Activated CD4-positive, alpha-beta T cell treated with anti-CD3 and anti-CD28 coated beads, Interleukin-10, Interleukin-2, amounts not matched to agents 100 ng/mL and 50 ng/mL, durations not matched to agents 16 hours and 8 hours (primary cell): ENCODE data around the gene GARIN5B.
A peak's percentile ranks its signal among the peaks of the same experiment; 100 is the strongest.
"Not testable (repeated sequence)": the region's sequence is repeated elsewhere in the genome, so short reads cannot be mapped to it uniquely, and the experiment has no call there.

ENCODE experiments used
- DNase-seq: peaks from one replicate; pipeline ENCODE4 v3.0.0-alpha.2; 2020

The GARIN5B gene

DNA sequence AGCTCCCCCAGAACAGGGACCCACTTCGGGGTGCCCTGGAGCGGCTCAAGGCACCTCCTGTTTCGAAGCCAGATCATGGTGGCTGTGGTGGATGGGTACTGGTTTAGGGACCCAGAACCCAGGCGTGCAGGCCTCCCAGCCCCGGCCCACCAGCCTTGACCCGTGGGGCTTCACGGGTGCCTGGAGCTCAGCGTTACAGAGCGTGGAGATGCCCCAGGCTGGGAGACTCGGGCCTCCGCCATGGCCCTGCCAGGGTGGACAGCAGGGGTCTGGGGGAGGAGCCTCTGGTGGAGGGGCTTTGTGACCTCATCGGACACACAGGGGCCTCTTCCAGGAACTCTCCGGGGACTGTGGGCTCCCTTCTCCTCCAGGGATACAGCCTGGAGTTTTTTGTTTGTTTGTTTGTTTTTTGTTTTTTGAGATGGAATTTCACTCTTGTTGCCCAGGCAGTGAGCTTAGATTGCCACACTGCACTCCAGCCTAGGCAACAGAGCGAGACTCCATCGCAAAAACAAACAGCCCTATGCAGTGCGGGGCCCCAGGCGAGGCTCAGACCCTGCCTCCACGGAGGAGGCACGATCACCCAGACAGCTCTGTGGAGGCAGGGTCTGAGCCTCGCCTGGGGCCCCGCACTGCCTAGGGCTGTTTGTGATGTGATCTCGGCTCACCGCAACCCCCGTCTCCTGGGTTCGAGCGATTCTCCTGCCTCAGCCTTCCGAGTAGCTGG, at the start of gene GARIN5B:
TSS of gene GARIN5B (minus strand) at position 271 of the 727 bp plus-strand sequence. CDS start at position 77, 194 bp downstream.
- DNase-seq, result no peak

GRCh38 chr19:55410168-55410567, 47.1 kb upstream of the GARIN5B start:
- DNase-seq, result no peak

DNA sequence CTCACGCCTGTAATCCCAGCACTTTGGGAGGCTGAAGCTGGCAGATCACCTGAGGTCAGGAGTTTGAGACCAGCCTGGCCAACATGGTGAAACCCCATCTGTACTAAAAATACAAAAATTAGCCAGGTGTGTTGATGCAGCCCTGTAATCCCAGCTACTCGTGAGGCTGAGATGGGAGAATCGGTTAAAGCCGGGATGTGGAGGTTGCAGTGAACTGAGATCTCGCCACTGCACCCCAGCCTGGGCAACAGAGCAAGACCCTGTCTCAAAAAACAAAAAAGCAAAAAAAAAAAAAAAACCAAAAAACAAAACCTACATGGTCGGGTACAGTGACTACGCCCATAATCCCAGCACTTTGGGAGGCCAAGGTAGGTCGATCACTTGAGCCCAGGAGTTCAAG, 46.1 kb upstream of the GARIN5B start:
- not testable (repeated sequence) for DNase-seq

DNA sequence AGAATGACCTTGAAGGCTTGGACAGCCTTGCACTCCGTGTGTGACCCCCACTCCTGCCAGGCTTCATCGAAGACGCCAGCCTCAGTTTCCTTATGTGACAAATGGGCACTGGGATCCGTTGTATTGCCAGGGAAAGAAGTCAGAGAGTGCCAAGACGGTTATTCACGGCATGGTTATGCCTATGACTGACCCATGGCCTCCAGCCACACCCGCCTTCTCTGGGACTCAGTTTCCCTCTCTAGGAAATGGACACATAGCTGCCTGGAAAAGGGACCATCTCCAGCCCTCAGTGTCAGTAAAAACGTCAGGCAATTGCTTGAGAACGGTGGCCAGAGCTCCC, 45.4 kb upstream of the GARIN5B start:
- no peak for DNase-seq

GRCh38 chr19:55407800-55408532, 44.9 kb upstream of the GARIN5B start:
- peak; percentile 99 for DNase-seq

GRCh38 chr19:55407550-55407799, 44.4 kb upstream of the GARIN5B start, which contains the start of gene UBE2S:
Gene UBE2S (minus strand): TSS chr19:55407788. CDS start chr19:55407589, 199 bp downstream.
- not testable (repeated sequence) for DNase-seq

- DNase-seq, result peak; percentile 26
These were observed 43.9 kb upstream of the GARIN5B start for GRCh38 chr19:55406826-55407549.

DNA sequence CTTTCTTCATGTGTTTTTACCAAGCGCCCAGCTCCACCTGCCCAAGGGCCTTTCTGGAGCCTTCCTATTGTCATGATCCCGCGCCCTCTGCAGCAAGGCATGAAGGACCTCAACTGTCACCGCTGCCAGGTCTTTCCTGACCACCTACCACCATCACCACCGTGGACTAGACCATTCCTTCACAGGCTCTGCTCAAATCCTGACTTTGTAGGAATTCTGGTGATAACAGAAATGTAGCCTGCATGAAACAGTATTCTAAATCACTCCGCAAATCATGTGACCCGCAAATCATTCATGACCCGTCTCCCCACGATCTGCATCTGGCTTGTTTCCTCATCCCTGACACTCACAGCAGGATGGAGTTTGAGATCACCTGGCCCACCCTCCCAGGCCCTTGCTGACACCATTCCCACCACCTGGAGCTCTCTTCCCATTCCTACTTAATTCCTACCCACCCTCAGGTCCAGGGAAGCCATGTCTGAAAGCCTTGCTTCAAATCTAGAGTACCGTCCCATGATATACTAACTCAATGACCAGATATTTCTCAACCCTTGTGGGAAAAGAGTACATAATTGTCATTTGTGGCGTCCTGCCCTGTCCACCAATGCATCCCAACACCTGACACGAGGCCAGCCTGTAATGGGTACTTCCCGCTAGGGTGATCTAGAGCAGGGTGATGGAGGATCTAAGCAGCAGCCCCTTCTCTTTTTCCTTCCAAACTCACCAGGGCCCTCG, 43.2 kb upstream of the GARIN5B start:
- DNase-seq, result no peak

DNA sequence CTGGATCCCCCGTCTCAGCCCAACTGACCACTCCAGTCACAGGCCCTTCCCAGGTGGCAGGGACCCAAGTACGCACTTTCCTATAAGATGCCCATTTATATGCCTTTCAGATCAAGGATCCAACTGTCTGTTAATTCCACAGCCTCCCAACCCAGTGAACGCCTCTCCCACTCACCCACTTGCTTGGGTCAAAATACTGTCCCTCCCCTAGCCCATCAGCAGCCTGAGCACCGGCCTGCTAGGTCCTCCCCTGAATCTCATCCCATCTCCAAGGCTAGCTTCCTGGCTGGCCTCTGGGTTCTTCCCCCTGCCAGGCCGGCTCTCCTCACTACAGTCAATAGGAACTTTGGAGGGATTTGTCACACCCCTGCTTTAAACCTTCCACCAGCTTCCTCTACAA, 42.6 kb upstream of the GARIN5B start:
- DNase-seq, result no peak

GRCh38 chr19:55402509-55402908, 39.4 kb upstream of the GARIN5B start:
- no peak for DNase-seq

DNA sequence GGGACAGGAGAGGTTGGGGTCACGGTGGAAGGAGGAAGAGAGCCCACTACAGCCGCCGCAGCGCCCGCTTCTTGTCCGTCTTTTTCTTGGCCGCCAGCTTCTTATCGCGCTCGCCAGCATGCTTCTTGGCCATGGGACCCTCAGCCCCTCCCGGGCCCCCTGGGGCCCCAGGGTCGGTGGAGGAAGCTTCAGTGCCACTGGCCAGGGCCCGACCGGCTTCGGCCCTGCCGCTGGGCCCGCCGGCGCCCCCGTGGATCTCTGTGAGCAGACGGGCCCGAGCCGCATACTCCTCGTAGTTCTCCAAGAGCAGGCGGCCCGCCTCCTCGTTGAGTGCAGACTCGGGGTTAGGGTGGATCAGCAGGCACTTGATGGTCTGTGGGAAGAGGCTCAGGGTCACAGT, 38.3 kb upstream of the GARIN5B start:
- not testable (repeated sequence) for DNase-seq

DNA sequence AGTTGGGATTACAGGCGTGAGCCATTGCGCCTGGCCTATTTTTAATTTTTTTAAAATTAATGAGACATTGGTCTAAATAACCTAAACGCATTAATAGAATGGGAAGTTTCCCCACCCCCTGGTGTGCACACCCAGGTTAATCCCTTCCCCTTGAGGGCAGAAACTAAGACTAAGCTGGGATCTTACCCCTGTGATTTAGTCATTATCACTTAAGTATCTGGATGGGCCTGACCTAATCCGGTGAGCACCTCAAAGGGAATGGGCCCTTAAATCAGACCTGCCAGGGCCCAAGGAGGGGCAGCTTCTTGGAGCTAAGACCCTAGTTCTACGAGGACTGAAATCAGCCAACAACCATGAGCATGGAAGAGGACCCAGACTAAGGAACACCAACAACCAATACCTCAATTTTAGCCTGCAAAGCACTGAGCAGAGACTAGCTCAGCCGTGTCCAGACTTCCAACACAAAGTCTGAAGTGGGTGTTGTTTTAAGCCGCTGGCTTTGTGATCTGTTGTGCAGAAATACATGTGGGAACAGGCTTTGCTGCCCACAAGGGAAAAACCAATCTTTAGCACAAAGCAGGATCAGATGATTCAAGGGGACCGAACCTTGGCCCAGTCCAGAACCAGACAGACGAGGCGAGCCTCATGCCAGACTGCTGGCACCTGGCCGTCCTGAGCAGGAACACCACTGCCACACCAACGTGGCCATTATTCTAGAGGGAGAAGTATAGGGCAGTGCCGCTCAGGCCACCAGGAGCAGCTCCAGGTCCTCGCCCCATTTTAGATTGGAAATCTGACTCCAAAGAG, 37.4 kb upstream of the GARIN5B start:
- DNase-seq, result no peak

GRCh38 chr19:55398200-55398925, 35.3 kb upstream of the GARIN5B start:
- peak; percentile 70 for DNase-seq

- no peak for DNase-seq
These were observed 30.0 kb upstream of the GARIN5B start for GRCh38 chr19:55392820-55393761.

- no peak for DNase-seq
These were observed 28.9 kb upstream of the GARIN5B start for GRCh38 chr19:55391702-55392615.

GRCh38 chr19:55391191-55391670, 28.2 kb upstream of the GARIN5B start:
- no peak for DNase-seq

DNA sequence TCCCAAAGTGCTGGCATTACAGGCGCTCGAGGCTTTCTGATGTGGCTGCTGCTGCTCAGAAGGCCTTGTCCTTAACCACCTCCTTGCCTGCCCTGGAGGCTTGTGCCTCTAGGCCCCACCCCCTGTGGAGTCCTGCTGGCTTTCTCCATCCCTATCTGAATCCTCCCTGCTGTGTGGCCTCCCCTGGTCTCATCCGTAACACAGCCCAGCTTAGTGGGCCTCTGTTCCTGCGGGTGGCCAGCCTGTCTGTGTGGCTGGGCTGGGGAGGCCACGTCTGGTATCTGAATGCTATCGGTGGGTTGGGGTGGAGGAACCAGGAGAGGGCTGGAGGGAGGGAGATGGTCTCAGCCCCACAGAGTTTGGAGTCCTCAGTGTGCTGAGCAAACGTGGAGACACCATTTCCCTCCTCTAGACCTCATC, 27.4 kb upstream of the GARIN5B start:
- DNase-seq, result no peak

GRCh38 chr19:55389386-55390317, 26.6 kb upstream of the GARIN5B start:
- no peak for DNase-seq
